Mammary epithelial cell (primary cell): ENCODE measurements around the gene OR10H2.

ENCODE experiments used
- EZH2 ChIP-seq: IDR thresholded peaks from 2 replicates; pipeline ENCODE4 v1.6.1; 2012; ENCODE audit warnings: low read length, inconsistent platforms, borderline replicate concordance
- TF ChIP-seq, protein P1 (sequence below), 2 donors: IDR thresholded peaks in 1 of 2; conservative IDR thresholded peaks in 1 of 2; 2 replicates each; pipeline ENCODE4 v1.5.1; 2011 to 2012; ENCODE audit warnings: inconsistent platforms in 2 of 2, low read length in 2 of 2, mild to moderate bottlenecking in 2 of 2, control low read depth in 1 of 2, low read depth in 1 of 2; ENCODE audit not compliant: insufficient read depth in 1 of 2; ENCODE audit errors: extremely low read depth in 1 of 2

DNA sequence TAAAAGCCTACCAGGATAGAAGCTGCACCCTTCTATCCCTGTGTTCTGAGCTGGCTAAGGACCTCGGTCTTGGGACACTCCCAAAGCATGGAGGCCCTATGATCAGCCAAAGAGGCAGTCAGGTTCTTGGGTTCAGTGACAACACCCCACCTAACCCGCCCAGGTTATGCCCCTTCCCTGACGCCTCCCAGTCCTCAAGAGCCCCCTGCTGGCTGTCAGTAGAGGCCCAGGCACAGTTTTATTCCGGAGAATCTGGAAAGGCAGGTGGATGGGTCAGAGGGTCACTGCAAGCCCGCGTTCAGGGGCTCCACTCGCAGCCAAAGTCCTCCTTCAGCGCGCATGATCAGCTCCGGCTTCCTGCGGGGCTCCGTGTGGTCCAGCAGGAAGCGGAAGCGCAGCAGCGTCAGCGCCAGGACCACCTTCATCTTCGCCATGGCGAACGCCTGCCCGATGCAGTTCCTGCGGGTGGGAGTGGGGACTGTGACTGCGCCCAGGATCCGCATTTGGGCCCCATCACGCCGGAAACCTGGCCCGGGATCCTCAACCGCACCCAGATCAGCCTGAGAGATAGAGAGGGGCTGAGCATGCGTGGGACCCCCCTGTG lies 32.2 kb downstream of the OR10H2 start:
- TF ChIP-seq, protein P1, sequence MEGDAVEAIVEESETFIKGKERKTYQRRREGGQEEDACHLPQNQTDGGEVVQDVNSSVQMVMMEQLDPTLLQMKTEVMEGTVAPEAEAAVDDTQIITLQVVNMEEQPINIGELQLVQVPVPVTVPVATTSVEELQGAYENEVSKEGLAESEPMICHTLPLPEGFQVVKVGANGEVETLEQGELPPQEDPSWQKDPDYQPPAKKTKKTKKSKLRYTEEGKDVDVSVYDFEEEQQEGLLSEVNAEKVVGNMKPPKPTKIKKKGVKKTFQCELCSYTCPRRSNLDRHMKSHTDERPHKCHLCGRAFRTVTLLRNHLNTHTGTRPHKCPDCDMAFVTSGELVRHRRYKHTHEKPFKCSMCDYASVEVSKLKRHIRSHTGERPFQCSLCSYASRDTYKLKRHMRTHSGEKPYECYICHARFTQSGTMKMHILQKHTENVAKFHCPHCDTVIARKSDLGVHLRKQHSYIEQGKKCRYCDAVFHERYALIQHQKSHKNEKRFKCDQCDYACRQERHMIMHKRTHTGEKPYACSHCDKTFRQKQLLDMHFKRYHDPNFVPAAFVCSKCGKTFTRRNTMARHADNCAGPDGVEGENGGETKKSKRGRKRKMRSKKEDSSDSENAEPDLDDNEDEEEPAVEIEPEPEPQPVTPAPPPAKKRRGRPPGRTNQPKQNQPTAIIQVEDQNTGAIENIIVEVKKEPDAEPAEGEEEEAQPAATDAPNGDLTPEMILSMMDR (conservative IDR thresholded peaks at IDR 0.05 in 1 of 2, IDR thresholded peaks at IDR 0.05 in 1 of 2; ENCODE audit: extremely low read depth in 1 of 2, insufficient read depth in 1 of 2, low read depth in 1 of 2, low read length in 2 of 2): peak; percentile 30 to 58
- TF ChIP-seq EZH2: no peak
